D721Med (cell line): ENCODE results near the gene BTBD8.
A peak's percentile ranks its signal among the peaks of the same experiment; 100 is the strongest.
"Not testable (repeated sequence)": the region's sequence is repeated elsewhere in the genome, so short reads cannot be mapped to it uniquely, and the experiment has no call there.

Experiments
- DNase-seq: peaks from one replicate; pipeline ENCODE4 v3.0.0; 2011; ENCODE audit warnings: low spot score; ENCODE audit not compliant: insufficient read length
- FAIRE-seq: peaks from 2 replicates; lab custom pipeline; 2011; peaks lifted over from hg19 to GRCh38; lab: Jason Lieb, UNC
- CTCF ChIP-seq: IDR thresholded peaks from 2 replicates; pipeline ENCODE4 v1.5.1; 2012; ENCODE audit warnings: mild to moderate bottlenecking, control low read depth; ENCODE audit not compliant: insufficient read depth; ENCODE audit errors: missing control alignments

Gene BTBD8

GRCh38 chr1:92043621-92044020 is 36.5 kb upstream of the BTBD8 start:
- no peak for TF ChIP-seq CTCF
- DNase-seq, result no peak
- no peak for FAIRE-seq

DNA sequence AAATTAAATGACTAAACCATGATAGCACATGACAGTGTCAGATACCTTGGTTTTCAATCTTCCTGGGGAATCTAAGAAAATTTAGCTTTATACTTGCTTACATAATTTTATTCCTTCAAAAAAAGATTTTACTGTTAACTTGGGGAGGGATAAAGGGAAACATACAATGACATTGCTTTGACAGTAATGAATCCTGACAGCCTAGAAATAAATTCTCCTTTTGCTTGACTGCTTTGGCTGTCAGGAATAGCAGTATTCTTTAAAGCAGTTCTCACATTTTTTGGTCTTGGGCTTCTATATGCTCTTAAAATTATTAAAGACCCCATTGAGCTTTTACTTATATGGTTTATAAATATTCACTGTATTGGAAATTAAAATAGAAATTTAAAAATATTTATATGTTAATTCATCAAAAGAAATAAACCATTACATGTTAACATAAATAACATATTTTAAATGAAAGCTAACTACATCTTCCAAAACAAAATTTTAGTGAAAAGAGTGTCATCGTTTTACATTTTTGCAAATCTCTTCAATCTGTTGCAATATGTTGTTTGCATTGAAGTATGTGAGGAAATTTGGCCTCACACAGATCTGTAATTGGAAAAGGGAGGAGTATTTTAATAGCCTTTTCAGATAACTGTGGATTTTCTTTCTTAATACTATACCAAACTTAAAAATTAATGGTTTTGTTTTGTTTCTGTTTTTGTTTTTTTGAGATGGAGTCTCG is 34.2 kb upstream of the BTBD8 start:
- DNase-seq (no peak), FAIRE-seq (peak; percentile 11)
- TF ChIP-seq CTCF, result no peak

DNA sequence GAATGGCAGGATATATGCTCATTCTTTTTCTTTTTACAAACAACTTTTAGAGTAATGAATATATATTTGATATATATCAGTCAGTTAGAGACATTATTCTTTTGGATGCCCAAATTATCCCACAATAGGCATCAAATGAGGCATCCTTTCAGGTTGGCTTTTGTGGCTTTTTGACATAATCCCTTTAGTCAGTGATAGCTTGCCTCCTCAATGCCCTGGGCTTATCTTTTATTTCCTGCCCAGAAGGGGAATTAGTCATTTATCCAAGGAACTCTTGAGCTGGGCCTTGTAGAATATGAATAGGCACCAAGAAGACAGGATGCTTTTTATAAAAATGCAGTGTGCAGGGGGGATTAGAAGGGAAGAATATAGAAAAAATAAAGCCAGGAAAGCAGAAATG is 28.2 kb upstream of the BTBD8 start:
- FAIRE-seq (no peak), DNase-seq (no peak)
- TF ChIP-seq CTCF, result no peak

- TF ChIP-seq CTCF, result no peak
- FAIRE-seq, result no peak
- no peak for DNase-seq
Measured at GRCh38 chr1:92065042-92065441, 15.1 kb upstream of the BTBD8 start.

- DNase-seq, result no peak
- FAIRE-seq, result no peak
- no peak for TF ChIP-seq CTCF
Measured at GRCh38 chr1:92066321-92066720, 13.8 kb upstream of the BTBD8 start.

- FAIRE-seq (no peak), DNase-seq (no peak)
- no peak for TF ChIP-seq CTCF
Measured at GRCh38 chr1:92070892-92071291, 9.3 kb upstream of the BTBD8 start.

- DNase-seq, FAIRE-seq: not testable (repeated sequence)
Measured at GRCh38 chr1:92074446-92074845, 5.7 kb upstream of the BTBD8 start.

GRCh38 chr1:92075311-92075710 is 4.8 kb upstream of the BTBD8 start, which contains the start of gene SETSIP:
SETSIP (minus strand) TSS chr1:92075411; CDS start chr1:92075411, 0 bp downstream.
- FAIRE-seq (no peak), DNase-seq (no peak)
- TF ChIP-seq CTCF, result no peak
